Skin of body (tissue), 2 donors: ENCODE results near the gene CCDC74B. TPM values are rescaled to one million over a fixed set of nuclear protein-coding genes. Genes with fewer than 3 reads are reported as not detected.
"Not testable (repeated sequence)": the region's sequence is repeated elsewhere in the genome, so short reads cannot be mapped to it uniquely, and the experiment has no call there.

Experiments used
- DNase-seq: peaks from one replicate; lab custom pipeline; 2025; lab: John Stamatoyannopoulos, UW
- total RNA-seq: library from RNA; depleted of rRNA; stranded (reverse); fragments of >200 nt; gene quantifications from one replicate; pipeline ENCODE4 v1.2.3, GENCODE V29; 2014

CCDC74B gene
- total RNA-seq, 1 donor from 2014 or later, result 3.1 TPM

DNA sequence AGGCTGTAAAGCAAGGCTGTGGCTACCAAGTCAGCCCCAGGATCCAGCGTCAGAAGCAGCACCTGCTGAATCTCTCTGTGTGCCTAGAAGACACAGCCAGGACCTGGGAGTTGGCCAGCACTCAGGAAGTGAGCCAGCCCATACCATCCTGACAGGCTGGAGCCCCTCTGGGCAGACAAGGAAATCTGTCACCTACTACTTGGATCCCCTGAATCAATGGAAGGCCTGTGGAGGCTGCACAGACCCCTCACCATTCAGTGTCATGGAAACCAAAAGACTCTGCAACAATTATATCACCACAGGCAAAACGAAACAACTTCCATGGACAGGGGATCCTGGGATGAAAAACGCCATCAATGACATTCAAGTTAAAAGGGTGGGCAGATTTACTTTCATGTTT is 21.7 kb upstream of the CCDC74B start:
- DNase-seq, result not testable (repeated sequence)

DNA sequence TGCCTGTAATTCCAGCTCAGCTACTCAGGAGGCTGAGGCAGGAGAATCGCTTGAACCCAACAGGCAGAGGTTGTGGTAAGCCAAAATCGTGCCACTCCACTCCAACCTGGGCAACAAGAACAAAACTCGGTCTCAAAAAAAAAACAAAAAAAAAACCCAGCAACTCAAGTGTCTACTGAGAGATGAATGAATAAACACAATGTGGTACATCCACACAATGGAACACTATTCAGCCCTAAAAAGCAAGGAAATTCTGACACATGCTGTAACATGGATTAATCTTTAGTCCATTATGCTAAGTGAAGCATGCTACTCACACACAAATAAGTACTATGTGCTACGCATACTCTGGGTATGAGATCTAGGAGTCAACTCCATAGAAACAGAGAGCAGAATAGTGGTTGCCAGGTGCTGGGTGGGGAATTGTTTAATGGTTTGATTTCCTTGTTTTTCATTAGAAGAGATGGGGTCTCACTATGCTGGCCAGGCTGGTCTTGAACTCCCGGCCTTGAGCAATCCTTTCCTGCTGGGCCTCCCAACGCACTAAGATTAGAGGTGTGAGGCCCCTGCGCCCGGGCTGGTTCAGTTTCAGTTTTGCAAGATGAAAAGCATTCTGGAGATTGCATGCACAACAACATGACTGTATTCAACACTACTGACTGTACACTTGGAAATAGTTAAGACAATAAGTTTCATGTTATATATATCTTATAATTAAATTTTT is 20.5 kb upstream of the CCDC74B start:
- DNase-seq, result no peak

DNA sequence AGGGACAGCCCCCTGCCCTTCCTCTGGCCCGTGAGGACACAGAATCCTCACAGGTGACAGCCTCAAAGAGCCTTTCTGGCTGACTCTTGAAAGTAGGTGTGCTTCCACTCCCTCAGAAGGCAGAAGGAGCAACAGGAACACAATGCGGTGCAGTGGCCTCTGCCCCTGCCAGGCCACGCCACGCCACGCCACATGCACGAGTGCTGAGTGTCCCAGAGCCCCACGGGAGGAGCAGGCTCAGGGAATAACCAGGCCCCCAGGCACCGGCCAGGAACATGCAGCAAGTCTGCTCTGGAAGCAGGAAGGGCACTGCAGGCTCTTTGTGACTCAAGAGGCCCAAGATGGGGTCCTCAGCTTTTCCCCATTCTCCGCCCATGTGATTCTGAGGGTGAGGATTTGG is 18.1 kb upstream of the CCDC74B start:
- no peak for DNase-seq

DNA sequence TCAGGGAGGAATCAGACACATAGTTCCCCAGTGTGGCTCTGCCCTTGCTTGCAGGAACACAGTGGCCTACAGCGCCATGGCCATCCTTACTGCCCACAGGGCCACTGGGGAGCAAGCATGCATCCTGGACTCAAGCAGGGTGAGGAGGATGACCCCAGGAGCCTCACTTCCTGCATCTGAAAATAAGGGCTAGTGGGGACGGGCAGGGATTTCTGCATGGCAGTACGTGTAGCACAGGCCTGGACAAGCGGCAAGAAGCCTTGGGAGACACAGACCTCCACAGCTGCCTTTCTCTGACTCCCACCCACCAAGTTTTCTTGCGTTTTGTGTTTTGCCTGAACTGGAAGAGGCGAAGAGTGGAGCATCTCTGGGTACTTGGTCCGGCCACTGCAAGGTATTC is 17.6 kb upstream of the CCDC74B start:
- DNase-seq, result not testable (repeated sequence)

DNA sequence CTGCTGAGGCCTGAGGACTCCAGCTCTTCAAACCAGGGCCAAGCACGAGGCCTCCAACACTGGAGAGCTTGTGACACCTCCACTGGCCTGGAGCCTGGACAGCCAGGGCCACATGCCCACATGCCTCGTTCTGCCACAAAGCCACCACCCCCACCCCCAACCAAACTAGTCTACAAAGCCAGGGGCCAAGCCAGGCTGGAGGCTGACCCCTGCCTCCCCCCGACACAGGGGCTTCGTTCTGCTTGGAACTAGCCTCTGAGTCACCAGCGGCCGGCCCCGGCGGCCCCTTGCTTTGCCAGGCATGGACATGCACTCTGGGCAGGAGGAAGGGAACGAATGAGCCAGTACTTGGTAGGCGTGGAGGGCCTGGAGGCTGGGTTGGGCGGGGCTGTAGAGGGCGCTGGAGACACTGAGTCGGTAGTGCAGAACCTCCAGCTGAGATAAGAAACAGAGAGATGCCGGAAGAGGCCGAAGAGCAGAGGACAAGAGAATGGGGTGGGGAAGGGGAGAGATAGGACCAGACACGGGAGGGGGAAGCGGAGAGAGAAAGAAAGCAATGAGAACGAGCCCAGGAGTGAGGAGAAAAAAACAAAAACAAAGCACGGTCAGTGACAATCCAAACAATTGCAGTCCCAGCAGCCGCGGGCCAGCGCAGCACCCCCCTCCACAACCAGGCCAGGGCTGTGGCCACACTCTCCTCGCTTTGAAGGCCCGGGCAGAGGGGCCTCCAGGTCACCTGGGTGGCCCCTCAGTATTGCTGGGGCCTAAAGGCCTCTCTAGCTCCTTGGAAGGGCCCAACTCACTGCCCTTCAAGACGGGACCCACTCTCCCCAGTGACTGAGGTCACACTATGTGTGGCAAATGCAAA is 16.2 kb upstream of the CCDC74B start:
- not testable (repeated sequence) for DNase-seq

DNA sequence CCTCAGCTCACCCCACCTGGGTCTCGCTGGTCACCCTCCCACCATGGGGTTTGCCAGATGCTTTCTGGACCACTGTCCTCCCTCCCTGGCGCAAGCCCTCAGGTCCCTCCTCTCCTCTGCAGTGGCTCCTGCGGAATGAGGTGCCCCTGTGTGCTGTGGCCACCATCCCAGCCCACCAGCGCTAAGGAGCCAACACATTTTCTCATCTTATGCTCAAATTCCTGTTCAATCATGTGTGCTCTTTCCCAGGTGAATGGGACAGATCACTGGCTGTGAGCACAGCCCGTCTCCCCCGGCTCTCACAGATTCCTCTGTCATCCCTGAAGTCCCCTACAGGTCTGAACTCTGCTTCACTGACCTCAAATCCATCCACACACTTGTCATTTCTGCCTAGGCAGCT is 15.2 kb upstream of the CCDC74B start:
- no peak for DNase-seq

DNA sequence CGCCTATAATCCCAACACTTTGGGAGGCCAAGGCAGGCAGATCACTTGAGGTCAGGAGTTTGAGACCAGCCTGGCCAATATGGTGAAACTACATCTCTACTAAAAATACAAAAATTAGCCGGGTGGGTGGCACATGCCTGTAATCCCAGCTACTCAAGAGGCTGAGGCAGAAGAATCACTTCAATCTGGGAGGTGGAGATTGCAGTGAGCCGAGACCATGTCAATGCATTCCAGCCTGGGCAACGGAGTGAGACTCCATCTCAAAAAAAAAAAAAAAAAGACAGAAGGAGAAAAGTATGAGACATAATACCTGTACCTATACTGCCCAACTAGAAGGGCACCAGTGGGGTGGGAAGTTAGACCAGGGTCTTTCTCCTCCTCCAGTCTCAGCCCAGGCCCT is 14.5 kb upstream of the CCDC74B start:
- not testable (repeated sequence) for DNase-seq

- DNase-seq, result no peak
These were observed 13.7 kb upstream of the CCDC74B start for GRCh38 chr2:130158631-130159030.

GRCh38 chr2:130157825-130158514 is 13.1 kb upstream of the CCDC74B start:
- DNase-seq, result not testable (repeated sequence)

- not testable (repeated sequence) for DNase-seq
These were observed 12.4 kb upstream of the CCDC74B start for GRCh38 chr2:130157354-130157753.

GRCh38 chr2:130156624-130157004 is 11.7 kb upstream of the CCDC74B start:
- DNase-seq, result no peak

DNA sequence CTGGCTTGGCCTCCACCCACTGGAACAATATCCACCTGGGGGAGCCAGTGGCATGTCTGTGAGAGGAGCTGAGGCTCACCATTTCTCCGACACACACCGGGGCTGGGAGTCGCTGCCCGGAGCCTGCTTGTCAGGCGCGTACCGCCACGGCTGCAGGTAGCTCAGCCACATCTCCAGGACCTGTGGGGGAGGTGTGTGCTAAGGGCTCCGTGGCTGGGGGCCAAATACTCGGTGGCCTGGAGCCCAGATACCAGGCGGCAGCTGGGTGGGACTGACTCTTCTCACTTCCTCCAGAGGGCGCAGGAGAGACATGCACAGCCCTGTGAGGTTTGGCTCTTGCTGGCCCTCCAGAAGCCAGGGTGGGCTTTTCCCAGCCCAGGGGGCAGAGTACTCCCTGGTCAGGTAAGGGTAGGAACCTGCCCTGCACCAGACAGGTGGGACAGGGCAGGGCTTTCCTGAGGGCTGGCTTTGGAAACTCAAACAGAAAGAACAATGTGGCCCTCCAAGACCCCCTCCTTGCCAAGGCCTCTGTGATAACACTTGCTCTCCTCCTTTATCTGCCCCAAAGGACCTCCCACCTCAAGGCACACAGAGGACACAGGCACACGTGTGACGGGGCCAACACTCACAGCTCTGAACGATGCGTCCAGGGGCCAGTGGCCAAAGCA is 11.2 kb upstream of the CCDC74B start:
- DNase-seq, result not testable (repeated sequence)

DNA sequence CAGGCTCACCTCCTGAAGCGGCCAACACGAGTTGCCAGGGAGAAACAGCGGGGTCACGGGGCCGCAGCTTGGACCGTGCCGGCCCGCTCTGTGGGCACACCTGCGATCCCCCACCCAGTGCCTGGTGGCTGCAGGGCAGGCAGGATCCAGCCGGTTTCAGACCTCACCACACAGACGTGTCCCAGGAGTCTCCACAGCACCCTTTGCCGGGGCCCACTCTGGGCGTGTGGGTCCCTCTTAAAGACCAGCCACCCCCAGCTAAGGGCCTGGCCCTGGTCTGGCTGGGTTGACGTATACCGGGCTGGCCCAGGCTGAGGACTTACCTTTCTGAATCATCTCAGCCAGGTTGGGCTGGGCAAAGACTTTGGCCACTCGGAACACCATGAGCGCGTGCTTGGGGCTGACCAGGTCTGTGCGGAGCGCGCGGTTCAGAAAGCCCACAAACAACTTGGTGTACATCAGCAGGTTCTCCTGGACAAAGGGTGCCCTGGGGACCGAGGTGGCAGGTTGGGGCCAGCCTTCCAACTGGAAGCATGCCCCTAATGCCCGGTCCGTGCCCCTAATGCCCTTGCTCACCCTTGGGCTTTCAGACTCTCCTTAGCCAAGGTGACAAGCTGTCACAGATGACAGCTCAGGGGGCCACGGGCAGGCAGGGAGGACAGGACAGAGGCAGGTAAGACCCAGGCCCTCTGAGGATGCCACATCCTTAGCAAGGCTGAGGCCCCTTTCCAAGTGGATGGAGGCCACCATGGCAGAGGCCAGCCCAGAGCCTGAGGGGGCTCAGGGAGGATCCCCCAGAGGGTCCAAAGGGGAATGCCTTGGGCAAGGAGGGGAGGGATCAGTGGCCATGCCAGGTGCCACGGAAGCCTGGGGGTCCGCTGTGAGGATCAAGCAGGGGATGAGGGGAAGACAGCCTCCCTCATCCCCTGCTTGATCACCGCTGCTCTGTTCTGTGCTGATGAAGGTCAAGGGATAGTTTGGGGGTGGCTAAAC is 10.2 kb upstream of the CCDC74B start:
- DNase-seq, result no peak

- not testable (repeated sequence) for DNase-seq
These were observed 9.5 kb upstream of the CCDC74B start for GRCh38 chr2:130154423-130154770.

DNA sequence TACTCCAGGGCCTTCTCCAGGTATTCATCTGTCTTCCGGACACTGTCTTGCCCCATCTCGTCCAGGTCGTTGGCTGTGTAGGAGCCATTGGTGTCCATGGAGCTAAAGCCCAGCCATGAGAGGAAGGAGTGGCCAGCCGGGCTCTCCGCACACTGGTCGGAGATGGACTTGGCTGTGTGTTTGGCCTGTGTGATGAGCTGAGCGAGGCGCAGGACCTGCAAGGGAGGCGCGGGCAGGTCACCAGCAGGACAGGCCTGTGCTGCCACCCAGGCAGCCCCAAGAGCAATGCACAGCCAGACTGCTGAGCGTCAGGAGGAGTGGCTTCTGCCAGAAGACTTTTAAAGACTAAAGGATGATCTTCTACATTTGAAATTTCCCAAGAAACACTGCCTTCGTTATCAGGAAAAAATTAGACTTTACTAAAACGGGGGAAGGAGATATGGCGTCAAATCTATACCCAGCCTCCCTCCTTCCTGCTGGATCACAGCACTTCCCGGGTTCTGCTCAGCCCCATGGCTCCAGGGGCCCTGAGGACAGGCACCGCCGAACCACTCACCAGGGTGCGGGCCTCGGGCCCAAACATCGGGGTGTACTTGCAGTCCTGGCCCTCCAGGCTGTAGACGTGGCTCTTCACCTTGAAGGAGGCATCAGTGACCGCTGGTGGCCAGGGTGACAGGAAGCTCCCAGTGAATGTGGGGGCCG is 9.0 kb upstream of the CCDC74B start:
- DNase-seq, result not testable (repeated sequence)

DNA sequence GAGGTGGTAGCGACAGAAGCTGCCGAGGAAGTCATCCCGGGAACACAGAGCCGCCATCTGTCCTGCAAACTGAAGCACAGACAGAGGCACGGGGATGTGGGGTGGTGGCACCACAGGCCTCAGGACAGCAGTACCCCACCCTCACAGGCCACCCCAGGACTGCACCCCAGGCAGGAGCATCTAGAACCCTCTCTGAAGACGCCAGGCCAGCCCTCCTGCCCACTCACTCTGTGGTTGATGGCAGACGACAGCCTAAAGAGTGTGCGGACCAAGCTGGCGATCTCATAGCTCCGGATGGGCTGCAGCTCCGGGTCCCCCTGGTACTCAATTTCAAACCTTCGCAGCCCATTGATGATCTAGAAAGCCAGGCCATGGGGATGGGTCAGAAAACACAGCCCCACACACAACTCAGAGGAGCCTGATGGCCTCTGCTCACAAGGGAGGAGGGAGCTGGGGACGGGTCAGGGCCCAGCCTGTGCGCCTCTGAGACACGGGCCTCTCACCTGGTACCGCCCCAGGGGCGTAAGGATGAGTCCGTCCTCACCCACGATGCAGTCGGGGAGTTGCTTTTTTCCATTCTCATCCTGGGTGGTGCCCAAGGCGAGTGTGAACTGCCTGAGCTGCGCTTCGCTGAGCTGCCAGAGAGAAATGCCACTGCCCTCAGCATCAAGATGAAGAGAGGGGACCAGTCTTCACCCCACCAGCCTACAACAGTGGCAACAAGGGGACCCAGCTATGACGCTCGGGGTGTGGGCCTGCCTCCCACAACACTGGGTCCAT is 8.1 kb upstream of the CCDC74B start:
- DNase-seq, result no peak

DNA sequence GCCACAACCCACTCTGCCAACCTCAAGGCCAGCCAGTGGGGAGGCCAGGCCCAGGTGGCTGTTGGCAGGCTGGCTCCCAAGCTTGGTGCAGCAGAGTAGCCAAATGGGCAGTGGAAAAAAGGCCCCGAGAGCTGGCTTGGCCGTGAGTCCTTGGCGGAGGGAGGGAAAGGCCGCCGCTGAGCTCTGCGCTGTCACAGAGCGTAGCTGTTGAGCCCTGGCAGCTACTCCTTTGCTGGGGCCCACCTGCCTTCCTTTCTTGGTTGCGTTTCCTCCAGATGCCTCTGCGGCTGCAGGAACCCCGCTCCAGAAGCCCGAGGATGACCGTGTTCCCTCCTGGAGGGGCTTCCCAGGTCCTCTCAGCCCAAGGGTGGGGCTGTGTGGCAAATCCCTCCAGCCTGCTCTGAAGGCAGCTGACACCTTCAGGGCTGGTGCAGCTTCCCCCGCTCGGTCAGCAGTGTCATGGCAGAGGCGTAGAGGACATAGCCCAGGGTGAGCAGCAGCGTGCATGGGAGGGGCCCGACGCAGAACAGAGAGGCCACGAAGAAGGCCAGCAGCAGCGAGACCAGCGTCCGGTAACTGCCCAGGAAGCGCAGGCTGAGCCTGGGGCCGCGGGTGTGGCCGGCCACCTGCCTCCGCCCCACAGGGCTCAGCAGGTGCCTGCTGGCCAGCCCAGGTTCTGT is 7.4 kb upstream of the CCDC74B start:
- DNase-seq, result not testable (repeated sequence)

DNA sequence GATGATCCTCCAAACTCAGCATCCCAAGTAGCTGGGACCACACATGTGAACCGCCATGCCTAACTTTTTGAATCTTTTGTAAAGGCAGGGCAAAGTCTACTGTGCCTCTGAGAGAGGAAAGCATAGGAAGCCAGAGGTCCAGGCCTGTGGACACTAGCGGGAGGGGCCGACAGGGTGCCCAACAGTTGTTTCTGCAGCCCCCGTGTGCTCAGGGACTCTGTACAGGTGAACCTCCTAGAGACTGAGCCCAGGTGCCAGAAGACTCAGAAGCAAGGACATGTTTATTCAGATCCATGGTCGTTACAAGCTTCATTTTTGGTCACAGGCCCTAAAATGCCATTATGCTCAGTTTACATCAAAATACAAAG is 6.2 kb upstream of the CCDC74B start:
- DNase-seq, result not testable (repeated sequence)
